GM19351 (cell line): ENCODE measurements around the gene FAAH.

Source experiments
- ATAC-seq: cut with Tn5 transposase; IDR thresholded peaks from one replicate; pipeline ENCODE4 v1.9.1; 2021; ENCODE audit warnings: mild to moderate bottlenecking, moderate library complexity; ENCODE audit not compliant: unreplicated experiment

FAAH gene

GRCh38 chr1:46400421-46400820, 6.3 kb downstream of the FAAH start:
- no peak for ATAC-seq

- no peak for ATAC-seq
Measured at GRCh38 chr1:46401154-46401913, 7.2 kb downstream of the FAAH start.

GRCh38 chr1:46401964-46402626, 8.0 kb downstream of the FAAH start:
- no peak for ATAC-seq

- ATAC-seq = no peak
Measured at GRCh38 chr1:46403916-46404315, 9.8 kb downstream of the FAAH start.

- no peak for ATAC-seq
Measured at GRCh38 chr1:46404482-46405196, 10.5 kb downstream of the FAAH start.

- no peak for ATAC-seq
Measured at GRCh38 chr1:46405197-46405555, 11.1 kb downstream of the FAAH start.

GRCh38 chr1:46405724-46406123, 11.6 kb downstream of the FAAH start:
- no peak for ATAC-seq

- no peak for ATAC-seq
Measured at GRCh38 chr1:46406881-46407608, 12.9 kb downstream of the FAAH start.

GRCh38 chr1:46407636-46408035, 13.5 kb downstream of the FAAH start:
- no peak for ATAC-seq

- no peak for ATAC-seq
Measured at GRCh38 chr1:46408356-46409062, 14.4 kb downstream of the FAAH start.

- ATAC-seq = no peak
Measured at GRCh38 chr1:46409063-46409372, 14.9 kb downstream of the FAAH start.

GRCh38 chr1:46410156-46411009, 16.3 kb downstream of the FAAH start:
- no peak for ATAC-seq

GRCh38 chr1:46411010-46411405, 16.9 kb downstream of the FAAH start:
- ATAC-seq = no peak

GRCh38 chr1:46411601-46412341, 17.7 kb downstream of the FAAH start:
- no peak for ATAC-seq

GRCh38 chr1:46412893-46413595, 18.9 kb downstream of the FAAH start:
- ATAC-seq = no peak

- ATAC-seq = peak; percentile 80
Measured at GRCh38 chr1:46413596-46413985, 19.5 kb downstream of the FAAH start.

- no peak for ATAC-seq
Measured at GRCh38 chr1:46415514-46415913, 21.4 kb downstream of the FAAH start.

- ATAC-seq = no peak
Measured at GRCh38 chr1:46418976-46419375, 24.9 kb downstream of the FAAH start.

GRCh38 chr1:46420533-46420915, 26.4 kb downstream of the FAAH start:
- no peak for ATAC-seq
